ENCODE results near the gene CCDC24. TPM values are rescaled to one million over a fixed set of nuclear protein-coding genes. Genes with fewer than 3 reads are reported as not detected.
A peak's percentile ranks its signal among the peaks of the same experiment; 100 is the strongest.

The CCDC24 gene
- total RNA-seq, 4 donors from 2014 or later = 0.73 to 2.9 (median 1.2) TPM

DNA sequence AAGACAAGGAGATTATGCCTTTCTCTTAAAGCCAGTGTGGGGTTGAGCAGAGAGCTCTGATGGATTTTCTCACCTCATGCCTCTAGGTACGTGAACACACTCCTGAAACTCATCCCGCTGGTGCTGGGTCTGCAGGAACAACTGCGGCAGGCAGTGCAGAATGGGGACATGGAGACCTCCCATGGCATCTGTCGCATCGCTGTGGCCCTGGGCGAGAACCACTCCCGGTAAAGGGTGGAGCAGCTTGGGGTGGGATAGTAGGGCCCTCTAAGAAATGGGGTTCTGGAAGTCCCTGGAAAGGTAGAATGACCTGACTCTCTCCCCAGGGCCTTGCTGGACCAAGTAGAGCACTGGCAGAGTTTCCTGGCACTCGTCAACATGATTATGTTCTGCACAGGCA is 35.2 kb upstream of the CCDC24 start:
- H3K9me3 ChIP-seq = no peaks in the 10 kb centered on the region
- in situ Hi-C loops (cut with MboI; ENCODE audit: low sequenced_read_pairs in 4 of 4) = no loop called here
- peaks cover 0 to 54% of the 10 kb centered on the region in 2 donors for H3K36me3 ChIP-seq
- peaks cover 43 to 44% of the 10 kb centered on the region in 2 donors for H3K4me1 ChIP-seq
- TF ChIP-seq, protein P1, sequence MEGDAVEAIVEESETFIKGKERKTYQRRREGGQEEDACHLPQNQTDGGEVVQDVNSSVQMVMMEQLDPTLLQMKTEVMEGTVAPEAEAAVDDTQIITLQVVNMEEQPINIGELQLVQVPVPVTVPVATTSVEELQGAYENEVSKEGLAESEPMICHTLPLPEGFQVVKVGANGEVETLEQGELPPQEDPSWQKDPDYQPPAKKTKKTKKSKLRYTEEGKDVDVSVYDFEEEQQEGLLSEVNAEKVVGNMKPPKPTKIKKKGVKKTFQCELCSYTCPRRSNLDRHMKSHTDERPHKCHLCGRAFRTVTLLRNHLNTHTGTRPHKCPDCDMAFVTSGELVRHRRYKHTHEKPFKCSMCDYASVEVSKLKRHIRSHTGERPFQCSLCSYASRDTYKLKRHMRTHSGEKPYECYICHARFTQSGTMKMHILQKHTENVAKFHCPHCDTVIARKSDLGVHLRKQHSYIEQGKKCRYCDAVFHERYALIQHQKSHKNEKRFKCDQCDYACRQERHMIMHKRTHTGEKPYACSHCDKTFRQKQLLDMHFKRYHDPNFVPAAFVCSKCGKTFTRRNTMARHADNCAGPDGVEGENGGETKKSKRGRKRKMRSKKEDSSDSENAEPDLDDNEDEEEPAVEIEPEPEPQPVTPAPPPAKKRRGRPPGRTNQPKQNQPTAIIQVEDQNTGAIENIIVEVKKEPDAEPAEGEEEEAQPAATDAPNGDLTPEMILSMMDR (IDR thresholded peaks at IDR 0.05 in 4 of 5, conservative IDR thresholded peaks at IDR 0.05 in 1 of 5) = no peak
- no peak for TF ChIP-seq POLR2A (IDR thresholded peaks at IDR 0.05)
- ATAC-seq = no peak
- intact Hi-C loops (cut with DNase I; ENCODE audit: low total_unique reads) = no loop called here
- no peak for DNase-seq
- peak overlapping the region in 2 of 4 donors; percentile 26 to 72 for H3K27ac ChIP-seq
- no peaks in the 10 kb centered on the region for H3K27me3 ChIP-seq
- no peak overlapping the region for H3K4me3 ChIP-seq

DNA sequence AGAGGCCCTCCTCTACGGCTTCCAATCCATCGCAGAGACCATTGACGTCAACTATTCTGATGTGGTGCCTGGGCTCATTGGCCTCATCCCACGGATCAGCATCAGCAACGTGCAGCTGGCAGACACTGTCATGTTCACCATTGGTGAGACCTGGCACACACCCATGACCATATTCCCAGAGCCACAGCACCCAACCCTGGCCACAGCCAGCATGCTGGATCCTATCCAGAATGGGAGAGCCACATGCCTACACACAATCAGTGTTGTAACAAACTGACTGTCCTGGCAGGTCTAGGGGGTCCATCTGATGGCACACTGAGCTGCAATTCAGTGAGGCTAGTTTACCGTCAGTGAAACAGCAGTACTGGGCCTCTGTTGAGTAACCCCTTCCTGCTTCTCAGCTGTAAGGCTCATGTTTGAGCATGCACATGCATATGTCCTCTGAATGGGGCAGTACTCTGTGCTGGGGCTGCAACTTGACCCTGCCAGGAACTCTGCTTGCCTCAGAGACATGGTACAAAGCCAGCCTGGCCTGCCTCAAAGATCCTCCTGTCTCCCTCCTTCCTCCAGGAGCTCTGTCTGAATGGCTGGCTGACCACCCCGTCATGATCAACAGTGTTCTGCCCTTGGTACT is 33.9 kb upstream of the CCDC24 start:
- Histone ChIP-seq H3K27me3 (no peaks in the 10 kb centered on the region), H3K4me1 (peaks cover 30 to 31% of the 10 kb centered on the region in 2 donors), H3K9me3 (no peaks in the 10 kb centered on the region), H3K4me3 (no peak overlapping the region), H3K36me3 (peaks cover 0 to 67% of the 10 kb centered on the region in 2 donors), H3K27ac (peak overlapping the region; percentile 9 to 72 (median 44))
- TF ChIP-seq POLR2A (IDR thresholded peaks at IDR 0.05) = no peak
- TF ChIP-seq, protein P1 (IDR thresholded peaks at IDR 0.05 in 4 of 5, conservative IDR thresholded peaks at IDR 0.05 in 1 of 5) = no peak
- in situ Hi-C loops (cut with MboI; ENCODE audit: low sequenced_read_pairs in 4 of 4) = no loop called here
- ATAC-seq = peak in 1 of 2 donors; percentile 78
- intact Hi-C loops (cut with DNase I; ENCODE audit: low total_unique reads) = no loop called here
- peak in 1 of 2 donors; percentile 69 for DNase-seq

DNA sequence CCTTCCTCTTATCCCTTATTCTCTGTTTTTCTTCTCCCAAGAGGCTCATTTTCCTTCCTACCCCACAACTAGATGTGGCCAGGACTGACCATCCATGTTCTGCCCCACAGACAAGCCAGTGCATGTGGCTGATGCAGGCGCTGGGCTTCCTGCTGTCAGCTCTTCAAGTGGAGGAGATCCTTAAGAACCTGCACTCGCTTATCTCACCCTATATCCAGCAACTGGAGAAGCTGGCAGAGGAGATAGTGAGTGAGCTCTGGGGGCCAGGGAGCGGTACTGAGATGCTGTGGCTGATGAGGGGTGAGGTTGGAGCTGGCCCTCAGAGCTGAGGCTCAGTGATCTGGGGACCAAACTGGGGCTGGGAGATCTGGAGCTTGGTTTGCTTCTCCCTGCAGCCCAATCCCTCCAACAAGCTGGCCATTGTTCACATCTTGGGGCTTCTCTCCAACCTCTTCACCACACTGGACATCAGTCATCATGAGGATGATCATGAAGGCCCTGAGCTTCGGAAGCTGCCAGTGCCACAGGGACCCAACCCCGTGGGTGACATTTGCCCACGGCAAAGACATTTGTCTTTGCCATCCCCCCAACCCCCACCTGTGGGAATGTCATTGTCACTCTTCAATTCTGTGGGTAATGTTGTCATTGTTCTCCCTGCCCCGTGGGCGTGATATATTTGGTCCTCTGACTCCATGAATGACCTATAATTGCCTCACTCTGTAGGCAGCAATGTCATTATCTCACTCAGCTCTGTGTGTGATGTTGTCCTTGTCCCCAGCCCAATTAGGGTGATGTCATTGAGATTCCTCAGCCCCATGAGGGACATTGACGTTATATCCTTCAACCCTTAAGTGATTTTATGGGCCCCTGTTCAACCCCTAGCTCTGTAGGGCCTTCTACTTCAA is 32.8 kb upstream of the CCDC24 start:
- TF ChIP-seq, protein P1 (IDR thresholded peaks at IDR 0.05 in 4 of 5, conservative IDR thresholded peaks at IDR 0.05 in 1 of 5) = no peak
- TF ChIP-seq POLR2A (IDR thresholded peaks at IDR 0.05) = no peak
- no peaks in the 10 kb centered on the region for H3K27me3 ChIP-seq
- no peak for ATAC-seq

DNA sequence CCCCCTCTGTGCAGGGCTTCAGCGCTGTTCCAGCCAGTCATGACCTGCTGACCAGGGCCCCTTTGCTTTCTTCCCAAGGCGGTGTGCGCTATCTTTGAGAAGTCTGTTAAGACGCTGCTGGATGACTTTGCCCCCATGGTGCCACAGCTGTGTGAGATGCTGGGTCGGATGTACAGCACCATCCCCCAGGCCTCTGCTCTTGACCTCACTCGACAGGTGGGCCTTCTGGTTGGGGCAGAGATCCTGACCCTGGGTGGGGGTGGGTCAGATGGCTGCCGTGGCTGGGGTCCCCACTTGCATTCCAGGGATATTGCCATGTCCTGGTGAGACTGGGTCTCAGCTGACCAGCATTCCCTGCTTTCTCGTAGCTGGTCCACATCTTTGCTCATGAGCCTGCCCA is 30.6 kb upstream of the CCDC24 start:
- DNase-seq = no peak
- no peak for ATAC-seq
- Histone ChIP-seq H3K36me3 (peaks cover 0 to 100% of the 10 kb centered on the region in 2 donors), H3K27me3 (no peaks in the 10 kb centered on the region), H3K4me1 (peaks cover 0 to 5% of the 10 kb centered on the region in 2 donors), H3K9me3 (no peaks in the 10 kb centered on the region), H3K4me3 (no peak overlapping the region), H3K27ac (no peak overlapping the region)
- intact Hi-C loops (cut with DNase I; ENCODE audit: low total_unique reads) = no loop called here
- TF ChIP-seq POLR2A (IDR thresholded peaks at IDR 0.05) = no peak
- TF ChIP-seq, protein P1 (IDR thresholded peaks at IDR 0.05 in 4 of 5, conservative IDR thresholded peaks at IDR 0.05 in 1 of 5) = no peak
- in situ Hi-C loops (cut with MboI; ENCODE audit: low sequenced_read_pairs in 4 of 4) = no loop called here

More for the DNA sequence above, 32.8 kb upstream of the CCDC24 start:
- Histone ChIP-seq H3K9me3 (no peaks in the 10 kb centered on the region), H3K4me1 (peaks cover 20 to 24% of the 10 kb centered on the region in 2 donors), H3K4me3 (no peak overlapping the region), H3K27ac (peak overlapping the region in 2 of 4 donors; percentile 26 to 72), H3K36me3 (peaks cover 0 to 78% of the 10 kb centered on the region in 2 donors)
- in situ Hi-C loops (cut with MboI; ENCODE audit: low sequenced_read_pairs in 4 of 4) = no loop called here
- intact Hi-C loops (cut with DNase I; ENCODE audit: low total_unique reads) = no loop called here
- no peak for DNase-seq

Data from gastrocnemius medialis (tissue), 4 donors.